Stimulated activated CD8-positive, alpha-beta memory T cell treated with anti-CD3 and anti-CD28 coated beads, Interleukin-4, amount 100 ng/mL, for 48 hours (primary cell): ENCODE measurements around the gene MRPL53.
"Not testable (repeated sequence)": the region's sequence is repeated elsewhere in the genome, so short reads cannot be mapped to it uniquely, and the experiment has no call there.

Experiments used
- DNase-seq: peaks from one replicate; pipeline ENCODE4 v3.0.0-alpha.2; 2020

MRPL53 gene

DNA sequence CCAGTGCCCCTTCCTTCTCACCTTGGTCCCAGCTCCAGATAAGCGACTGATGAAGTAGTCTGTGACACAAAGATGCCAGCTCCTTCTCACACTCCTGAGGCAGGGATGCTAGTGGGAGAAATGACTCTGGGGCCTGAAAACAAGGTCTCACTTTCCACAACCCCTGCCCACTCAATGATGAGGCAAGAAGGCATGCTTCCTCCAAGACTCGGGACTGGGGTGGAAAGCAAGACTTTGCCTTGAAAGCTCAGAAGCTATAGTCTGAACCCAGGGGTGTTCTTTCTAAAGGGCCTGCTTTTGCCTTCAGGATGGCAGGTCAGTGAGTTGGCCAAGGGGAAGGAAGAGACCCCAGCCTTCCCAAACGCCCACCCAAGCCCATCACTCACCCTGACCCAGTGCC, 9.0 kb upstream of the MRPL53 start:
- no peak for DNase-seq

DNA sequence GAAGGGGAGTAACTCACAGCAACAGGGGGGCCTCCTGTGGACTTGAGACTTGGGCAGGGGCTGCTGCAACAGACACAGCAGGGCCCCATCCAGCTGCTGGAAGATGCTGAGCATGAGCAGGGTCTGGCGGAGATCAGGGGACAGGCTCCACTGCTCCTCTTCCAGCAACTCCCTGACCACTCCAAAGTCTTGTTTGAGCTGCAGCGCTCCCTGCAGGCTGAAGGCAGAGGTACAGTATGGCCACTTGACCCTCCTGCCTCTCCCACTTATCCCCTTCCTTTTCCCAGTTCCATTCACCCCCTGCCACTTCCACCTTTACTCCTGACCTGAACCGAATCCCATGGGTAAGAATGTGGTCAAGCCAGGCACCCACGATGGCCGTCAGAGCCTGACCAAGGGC, 2.4 kb upstream of the MRPL53 start:
- no peak for DNase-seq

DNA sequence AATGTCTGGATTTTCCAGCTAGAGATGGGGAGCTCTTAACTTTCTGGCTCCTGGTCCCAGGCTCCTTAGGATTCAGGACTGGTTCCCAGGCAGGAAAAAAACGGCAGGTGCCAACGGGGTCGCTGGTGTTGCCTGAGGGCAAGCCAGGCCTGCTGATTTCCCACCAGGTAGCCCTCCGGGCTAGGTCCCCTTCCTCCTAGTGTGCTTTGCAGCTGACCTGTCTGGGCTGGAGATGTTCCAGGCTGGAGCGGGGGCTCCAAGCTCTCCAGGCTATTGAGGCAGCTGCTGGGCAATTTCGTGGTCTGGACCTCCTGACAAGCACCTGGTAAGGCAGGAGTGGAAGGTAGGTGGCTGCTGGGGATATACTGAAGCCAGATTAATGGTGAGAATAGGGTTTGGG, 2.0 kb upstream of the MRPL53 start:
- no peak for DNase-seq

DNA sequence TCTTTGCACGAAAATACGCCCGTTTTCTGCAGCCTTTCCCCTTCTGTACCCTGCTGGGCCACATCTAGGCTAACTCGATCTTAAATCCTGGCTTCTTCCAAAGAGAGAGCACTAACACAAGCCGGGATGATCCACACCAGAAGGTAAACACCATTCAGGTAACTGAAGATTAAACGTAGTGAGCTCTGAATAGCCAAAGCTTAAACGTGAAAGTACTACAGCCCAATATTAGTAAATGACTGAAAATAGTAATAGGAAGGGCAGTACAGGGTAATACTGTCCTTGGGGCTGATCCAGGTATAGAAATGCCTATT, 422 bp upstream of the MRPL53 start:
- no peak for DNase-seq

DNA sequence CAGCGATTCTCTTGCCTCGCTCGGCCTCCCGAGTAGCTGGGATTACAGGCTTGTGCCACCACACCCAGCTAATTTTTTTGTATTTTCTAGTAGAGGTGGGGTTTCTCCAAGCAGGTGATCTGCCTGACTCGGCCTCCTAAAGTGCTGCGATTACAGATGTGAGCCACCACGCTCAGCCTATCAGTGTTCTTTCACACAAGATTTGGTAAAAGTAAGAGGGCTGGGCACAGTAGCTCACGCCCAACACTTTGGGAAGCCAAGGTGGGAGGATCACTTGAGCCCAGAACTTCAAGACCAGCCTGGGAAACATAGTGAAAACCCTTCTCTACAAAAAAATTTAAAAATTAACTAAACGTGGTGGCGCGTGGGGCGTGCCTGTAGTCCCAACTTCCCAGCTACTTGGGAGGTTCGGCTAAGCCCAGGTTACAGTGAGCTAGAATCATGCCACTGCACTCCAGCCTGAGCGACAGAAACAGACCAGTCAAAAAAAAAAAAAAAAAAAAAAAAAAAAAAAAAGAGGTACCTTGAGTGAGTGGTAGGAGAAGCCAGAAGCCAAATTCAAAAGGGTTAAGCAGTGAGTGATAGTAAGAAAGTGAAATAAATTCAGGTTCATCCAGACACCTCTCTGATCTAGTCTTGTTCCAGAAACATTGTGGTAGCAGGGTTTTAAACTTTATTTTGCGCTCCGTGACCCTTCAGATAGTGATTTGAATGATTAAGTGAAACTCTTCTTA, 981 bp downstream of the MRPL53 start:
- DNase-seq: no peak

DNA sequence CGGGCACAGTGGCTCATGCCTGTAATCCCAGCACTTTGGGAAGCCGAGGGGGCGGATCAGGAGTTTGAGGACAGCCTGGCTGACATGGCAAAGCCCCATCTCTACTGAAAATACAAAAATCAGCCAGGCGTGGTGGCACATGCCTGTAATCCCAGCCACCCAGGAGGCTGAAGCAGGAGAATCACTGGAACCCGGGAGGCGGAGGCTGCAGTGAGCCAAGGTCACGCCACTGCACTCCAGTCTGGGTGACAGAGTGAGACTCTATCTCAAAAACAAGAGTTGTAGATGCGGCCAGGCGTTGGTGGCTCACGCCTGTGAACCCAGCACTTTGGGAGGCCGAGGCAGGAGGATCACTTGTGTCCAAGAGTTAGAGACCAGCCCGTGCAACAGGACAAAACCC, 1.7 kb downstream of the MRPL53 start:
- DNase-seq: not testable (repeated sequence)

DNA sequence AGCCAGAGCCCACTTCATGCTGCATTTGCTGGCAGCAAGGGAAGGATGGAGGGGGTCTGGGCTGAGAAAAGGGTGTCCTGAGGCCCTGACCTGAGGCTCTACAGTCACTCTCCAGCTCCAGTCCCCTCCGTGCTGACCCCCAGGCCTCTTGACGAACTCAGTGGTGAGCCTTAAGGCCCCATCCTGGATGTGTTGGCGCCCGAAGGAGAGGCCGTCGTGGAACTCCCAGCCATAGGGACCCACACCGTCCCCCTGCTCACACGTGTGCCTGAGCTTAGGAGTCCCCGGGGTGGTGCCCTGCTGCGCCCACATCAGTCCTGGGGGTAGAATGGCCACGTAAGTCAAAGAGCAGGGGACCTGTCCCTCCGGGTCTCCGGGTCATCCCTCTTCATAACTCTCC, 8.1 kb downstream of the MRPL53 start:
- no peak for DNase-seq

DNA sequence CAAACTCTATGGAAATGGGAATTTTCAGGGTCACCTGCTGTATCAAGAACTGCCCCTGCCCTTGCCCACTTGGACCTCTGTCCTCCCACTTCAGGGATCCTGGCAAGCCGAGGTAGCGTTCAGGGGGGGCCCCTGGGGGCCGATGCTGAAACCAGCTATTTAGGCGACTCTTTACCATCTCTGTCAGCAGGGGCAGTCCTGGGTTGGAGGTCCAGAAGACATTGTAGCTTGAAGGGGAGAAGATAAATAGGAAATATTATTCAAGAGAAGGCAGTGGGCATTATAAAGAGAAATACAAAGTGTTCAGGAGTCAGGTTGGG, 9.7 kb downstream of the MRPL53 start:
- no peak for DNase-seq

DNA sequence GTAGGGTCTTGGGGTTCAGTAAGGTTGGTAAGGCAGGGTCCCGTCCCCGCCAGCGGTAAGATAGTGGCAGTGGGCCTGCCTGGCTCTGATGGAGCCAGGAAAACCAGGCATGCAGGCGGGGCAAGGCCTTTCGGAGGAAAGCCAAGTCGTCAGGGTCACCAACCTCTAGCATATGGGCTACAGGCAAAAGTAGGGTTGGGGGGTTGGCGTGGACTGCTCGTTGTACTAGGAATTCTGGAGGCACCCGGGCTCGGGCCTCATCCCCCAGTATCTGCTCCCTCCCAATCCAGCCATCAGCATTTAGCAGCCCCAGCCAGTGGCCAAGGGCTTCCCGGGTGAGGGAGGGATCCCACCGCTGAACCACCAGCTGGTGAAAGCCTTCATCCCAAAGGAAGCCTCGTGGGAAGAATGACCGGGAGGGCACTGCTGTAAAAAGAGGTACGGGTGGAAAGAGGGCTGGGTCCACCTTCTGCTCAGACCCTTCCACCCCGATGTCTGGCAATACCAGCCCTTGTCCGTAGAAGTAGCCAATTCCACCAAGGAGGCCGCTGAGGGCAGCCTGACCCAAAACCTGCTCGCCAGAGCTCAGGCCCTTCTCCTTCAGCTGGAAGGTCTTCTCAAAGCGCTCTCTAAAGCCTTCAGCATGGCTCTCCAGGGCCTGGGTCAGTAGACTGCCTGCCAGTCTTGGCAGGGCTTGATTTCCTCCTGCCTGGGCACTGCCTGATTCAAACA, 10.3 kb downstream of the MRPL53 start:
- no peak for DNase-seq

DNA sequence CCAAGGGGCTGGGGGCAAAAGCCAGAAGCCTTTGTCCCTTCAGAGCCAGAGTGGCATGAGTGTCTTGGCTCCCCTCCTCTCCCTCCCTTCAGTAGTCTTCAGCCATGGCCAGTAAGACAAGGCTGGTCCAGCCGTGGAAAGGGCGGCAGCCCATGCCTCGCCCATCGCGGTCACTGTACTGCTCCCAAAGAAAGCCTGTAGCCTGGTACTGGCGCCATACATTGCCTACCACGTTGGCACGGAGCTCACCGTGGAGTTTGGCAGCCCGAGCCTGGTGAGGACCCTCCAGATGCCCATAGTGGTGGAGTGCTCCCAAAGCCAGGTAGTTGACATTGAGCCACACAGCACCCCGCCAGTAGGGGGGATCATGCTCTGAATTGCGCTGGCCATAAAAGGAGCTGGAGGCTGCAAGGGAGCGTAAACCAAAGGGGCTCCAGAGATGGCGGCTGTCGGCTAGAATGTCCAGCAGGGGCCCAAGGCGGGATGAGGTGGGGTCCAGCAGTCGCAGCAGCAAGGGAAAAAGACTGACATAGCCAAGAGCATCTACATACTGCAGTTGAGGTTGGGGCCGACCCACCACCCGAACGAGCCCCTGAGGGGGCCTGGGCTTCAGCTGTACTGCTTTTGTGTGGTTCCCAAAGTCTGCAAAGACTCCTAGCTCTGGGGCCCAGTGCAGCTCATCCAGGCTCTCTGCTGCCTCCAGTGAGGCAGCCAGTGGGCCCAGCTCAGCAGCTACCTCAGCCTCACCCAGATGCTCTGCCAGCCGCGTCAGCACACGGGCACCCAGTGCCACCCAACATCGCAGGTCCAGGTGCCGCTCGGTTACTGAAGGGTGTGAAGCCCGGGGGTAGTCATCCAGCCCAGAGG, 11.1 kb downstream of the MRPL53 start:
- no peak for DNase-seq

DNA sequence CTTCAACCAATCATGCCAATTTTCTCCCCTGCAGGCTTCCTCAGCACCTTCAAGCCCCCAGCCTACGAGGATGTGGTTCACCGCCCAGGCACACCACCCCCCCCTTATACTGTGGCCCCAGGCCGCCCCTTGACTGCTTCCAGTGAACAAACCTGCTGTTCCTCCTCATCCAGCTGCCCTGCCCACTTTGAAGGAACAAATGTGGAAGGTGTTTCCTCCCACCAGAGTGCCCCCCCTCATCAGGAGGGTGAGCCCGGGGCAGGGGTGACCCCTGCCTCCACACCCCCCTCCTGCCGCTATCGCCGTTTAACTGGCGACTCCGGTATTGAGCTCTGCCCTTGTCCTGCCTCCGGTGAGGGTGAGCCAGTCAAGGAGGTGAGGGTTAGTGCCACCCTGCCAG, 12.3 kb downstream of the MRPL53 start:
- DNase-seq: not testable (repeated sequence)

DNA sequence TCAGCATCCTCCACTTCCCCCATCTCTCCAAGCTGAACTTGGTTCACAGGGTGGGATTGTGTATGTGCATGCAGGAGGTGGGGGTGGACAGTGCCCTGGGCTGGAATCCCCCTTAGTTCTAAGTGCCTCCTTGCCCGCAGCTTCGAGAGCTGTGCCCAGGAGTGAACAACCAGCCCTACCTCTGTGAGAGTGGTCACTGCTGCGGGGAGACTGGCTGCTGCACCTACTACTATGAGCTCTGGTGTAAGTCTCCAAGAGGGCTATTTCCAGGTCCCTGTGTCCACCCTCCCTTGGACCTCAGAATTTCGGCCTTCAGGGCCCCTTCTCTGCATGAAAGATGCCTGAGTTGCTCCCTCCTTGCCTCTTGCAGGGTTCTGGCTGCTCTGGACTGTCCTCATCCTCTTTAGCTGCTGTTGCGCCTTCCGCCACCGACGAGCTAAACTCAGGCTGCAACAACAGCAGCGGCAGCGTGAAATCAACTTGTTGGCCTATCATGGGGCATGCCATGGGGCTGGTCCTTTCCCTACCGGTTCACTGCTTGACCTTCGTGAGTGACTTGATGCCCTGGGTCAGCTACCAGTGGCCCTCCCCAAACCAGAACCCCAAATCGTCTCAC, 12.9 kb downstream of the MRPL53 start:
- DNase-seq: not testable (repeated sequence)

DNA sequence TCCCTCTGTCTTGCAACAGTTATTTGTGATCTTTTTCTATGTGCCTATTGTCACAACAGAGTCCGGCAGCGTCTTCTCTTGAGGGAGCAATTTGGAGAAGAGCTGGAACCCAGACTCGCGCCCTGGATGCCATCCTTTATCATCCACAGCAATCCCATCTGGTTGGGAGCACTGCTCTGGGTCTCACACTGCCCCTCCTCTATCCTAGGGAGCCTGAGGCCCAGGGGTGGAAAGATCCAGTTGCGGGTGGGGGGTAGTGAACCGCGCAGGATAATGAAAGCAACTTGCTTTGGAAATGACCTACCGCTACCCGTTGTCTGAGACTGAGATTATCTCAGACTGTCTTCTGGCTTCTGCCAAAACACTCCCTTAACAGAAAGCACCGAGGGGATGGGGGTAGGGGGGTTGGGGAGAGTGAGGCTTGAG, 13.5 kb downstream of the MRPL53 start:
- DNase-seq: no peak

DNA sequence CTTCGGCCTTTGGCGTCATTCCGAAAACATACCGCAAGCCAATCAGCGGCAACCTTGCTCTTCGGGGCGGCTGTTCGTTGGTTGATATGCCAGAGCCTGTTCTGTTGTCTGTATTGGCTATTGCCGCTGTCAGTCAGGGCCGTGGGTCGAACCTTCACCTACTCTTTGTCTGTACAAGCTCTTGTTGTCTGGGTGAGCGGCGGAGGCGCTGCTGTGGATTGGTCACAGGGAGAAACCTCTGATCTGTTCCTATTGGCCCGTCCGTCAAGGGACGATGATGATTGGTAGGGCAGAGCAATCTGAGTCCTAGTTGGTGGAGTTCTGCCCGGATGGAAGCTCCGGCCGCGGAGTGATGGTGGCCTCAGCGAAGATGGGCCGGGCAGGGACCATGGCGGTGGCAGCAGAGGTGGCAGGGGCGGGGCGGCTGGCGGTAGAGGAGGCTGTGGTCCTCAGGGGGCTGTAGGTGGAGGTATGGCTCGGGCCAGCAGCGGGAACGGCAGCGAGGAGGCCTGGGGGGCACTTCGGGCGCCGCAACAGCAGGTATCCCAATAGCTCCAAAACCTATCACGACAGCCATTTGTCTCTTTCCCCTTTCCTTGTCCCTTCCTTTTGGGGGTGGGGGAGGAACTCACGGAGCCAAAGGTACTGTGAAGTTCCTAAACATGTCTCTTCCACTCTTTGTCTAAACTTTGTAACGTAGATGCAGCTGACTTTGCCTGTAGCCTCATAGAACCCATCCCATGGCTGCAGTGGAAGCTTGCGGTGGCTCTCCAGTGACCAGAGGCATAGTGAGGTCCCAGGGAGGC, 14.1 kb downstream of the MRPL53 start, which contains the start of gene WBP1:
WBP1 (plus strand) TSS at position 307 of the 806 bp plus-strand sequence; CDS start at position 472, 165 bp downstream.
- peak; percentile 98 for DNase-seq

DNA sequence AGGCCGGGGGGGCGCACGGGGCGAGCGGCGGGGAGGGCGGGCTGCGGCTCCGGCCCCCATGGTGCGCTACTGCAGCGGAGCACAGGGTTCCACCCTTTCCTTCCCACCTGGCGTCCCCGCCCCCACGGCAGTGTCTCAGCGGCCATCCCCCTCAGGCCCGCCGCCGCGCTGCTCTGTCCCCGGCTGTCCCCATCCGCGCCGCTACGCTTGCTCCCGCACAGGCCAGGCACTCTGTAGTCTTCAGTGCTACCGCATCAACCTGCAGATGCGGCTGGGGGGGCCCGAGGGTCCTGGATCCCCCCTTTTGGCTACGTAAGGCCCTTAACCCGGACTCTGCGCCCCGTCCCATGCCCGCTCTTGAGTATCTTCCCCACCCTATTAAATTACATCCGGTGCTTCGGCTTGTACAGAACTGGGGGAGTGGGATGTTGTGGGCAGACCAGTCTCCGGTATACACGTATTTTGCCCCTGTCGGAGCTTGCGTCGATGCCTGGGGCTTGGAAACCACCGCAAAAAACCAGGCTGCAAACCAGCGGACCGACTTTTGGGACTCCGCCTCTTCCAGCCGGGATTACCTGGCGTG, 14.8 kb downstream of the MRPL53 start:
- DNase-seq: peak; percentile 91

DNA sequence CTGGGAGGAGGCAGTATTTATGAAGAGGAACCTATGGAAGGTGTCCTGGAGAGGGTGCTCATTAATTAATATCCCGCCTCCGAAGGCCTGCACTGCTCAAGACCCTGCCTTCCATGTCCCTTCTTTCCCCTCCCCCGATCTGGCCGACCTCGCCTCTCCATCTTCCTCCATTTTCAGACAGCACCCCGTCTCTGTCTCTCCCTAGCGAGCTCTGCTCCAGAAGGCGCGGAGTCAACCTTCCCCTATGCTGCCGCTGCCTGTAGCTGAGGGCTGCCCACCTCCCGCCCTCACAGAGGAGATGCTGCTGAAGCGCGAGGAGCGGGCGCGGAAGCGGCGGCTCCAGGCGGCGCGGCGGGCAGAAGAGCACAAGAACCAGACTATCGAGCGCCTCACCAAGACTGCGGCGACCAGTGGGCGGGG, 15.3 kb downstream of the MRPL53 start:
- DNase-seq: no peak

DNA sequence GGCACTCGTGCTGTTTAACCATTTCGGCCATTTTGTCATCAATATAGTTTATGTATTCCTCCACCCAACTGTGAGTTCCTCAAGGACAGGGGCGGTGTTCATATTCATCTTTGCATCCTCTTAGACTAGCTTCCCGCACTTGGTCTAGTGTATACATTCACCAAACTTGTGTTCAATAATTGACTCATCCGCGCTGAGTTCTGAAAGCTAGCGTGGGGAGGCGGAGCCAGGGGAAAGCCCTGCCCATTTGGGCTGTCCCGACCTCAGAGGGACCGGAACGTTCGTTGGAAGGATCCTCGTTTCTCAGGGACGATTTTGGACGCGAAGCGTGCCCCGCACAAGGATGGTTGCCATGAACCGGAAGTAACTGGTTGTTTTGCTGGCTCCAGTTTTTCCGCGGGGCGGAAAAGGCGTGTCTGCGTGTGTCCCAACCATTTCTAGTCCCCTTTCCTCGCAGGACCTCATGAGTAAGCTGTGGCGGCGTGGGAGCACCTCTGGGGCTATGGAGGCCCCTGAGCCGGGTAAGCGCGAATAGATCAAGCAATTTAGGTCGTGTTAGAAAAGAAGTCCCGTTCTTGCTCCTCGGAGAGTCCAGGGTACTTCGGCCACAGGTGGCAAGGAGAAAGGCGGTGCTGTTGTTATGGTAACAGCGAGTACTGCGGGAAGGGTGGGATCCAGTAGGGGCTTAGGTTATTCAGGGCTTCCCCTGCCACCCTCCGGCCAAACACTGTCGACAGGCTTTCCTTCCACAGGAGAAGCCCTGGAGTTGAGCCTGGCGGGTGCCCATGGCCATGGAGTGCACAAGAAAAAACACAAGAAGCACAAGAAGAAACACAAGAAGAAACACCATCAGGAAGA, 17.6 kb downstream of the MRPL53 start, which contains the start of gene INO80B:
INO80B (plus strand) TSS at position 434 of the 858 bp plus-strand sequence; CDS start at position 464, 30 bp downstream.
- DNase-seq: peak; percentile 99

DNA sequence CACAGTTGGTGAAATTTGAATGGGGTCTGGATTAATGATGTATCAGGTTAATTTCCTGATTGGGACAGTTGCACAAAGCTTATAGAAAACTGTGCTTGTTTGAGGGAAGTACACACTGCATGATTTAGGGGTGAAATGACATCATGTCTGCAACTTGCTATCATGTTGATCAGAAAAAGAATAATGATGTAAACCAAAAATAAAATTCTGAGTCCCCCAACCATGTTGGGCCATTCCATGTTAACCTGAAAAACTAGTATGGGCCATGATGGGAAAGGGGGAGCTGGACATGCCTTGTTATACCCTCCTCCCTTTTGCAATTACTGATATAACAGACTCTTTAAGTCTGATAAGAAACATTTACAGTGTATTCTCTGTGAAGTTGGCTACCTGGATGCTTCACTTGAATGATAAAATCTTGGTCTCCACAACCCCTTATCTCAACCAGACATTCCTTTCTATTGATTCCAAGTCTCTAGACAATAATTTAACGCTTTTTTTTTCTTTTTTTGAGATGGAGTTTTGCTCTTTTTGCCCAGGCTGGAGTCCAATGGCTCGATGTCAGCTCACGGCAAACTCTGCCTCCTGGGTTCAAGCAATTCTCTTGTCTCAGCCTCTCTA, 21.8 kb downstream of the MRPL53 start:
- DNase-seq: no peak

DNA sequence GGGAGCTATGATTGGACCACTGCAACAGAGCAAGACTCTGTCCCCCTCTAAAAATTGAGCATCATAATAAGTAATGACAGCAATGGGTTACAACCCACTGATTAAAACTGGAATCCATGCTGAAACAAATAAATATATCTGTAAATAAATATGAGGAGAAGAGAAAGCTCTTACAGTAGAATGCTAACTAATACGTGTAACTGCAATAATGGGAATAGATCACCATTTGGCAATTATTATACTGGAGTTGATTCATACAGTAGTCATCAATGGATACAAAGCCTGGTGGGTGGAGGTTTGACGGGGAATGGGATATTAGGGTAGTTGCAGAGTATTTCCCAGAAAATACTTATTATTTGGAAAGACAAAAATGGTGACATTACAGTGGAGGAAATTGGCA, 23.7 kb downstream of the MRPL53 start:
- DNase-seq: no peak

DNA sequence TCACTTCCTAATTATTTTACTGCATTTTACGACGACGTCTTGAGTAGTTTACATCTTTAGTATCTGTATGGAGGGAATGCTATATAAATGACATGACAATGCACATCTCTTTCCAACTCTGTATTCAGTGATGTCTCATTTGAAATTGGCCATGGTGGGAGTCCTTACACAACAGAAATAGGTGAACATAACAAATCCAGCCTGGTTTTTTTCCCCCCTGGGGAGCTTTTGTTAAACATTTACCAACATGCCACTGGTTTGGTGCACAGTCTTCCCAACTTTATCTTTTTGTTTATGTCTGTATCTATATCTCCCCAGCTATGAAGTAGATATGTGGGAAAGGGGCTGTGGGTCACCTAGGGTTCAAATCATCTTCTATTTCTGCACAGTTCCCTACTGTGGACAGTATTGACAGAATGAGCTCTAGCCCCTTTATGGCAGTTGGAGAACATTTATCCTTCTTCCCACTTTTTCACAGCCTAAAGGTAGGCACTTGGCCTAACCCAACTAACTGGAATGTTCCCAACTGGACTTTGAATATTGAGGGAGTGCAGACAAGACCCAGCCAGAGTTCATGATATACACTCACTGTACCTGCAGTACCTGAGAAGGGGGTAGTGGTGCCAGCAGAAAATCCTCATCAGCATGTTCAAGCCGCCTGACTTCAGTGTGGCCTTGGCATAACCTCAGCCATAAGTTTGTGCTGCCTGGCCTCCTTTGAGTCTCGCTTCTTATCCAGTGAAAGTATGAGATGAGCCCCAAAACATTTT, 25.1 kb downstream of the MRPL53 start:
- DNase-seq: no peak
